Testis (tissue), 2 donors: ENCODE data around the gene AVL9.
"Not testable (repeated sequence)": the region's sequence is repeated elsewhere in the genome, so short reads cannot be mapped to it uniquely, and the experiment has no call there.

ENCODE experiments used
- CTCF ChIP-seq, 3 experiments: fragments of 450-650 bp in 2 of 3; fragments of 200-600 bp in 1 of 3; sonication (generic) in 1 of 3; IDR thresholded peaks; one replicate each; pipeline ENCODE4 v1.5.1; 2016 to 2019; ENCODE audit warnings: antibody characterized with exemption in 3 of 3, mild to moderate bottlenecking in 2 of 3, moderate library complexity in 1 of 3
- POLR2A ChIP-seq: fragments of 450-650 bp; IDR thresholded peaks from one replicate; pipeline ENCODE4 v1.6.1; 2017; ENCODE audit warnings: antibody characterized with exemption, mild to moderate bottlenecking, moderate library complexity

DNA sequence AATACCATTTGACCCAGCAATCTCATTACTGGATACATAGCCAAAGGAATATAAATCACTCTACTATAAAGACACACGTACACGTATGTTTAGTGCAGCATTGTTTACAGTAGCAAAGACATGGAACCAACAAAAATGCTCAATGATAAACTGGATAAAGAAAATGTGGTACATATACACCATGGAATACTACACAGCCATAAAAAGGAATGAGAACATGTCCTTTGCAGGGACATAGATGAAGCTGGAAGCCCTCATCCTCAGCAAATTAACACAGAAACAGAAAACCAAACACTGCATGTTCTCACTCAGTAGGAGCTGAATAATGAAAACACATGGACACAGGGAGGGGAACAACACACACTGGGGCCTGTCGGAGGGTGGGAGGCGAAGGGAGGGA is 105.9 kb downstream of the AVL9 start:
- not testable (repeated sequence) for TF ChIP-seq POLR2A; CTCF (IDR thresholded peaks at IDR 0.05)
